DND-41 (cell line): ENCODE results near the gene GPR17.

Experiments used
- EZH2 ChIP-seq: IDR thresholded peaks from 3 replicates; pipeline ENCODE4 v1.6.1; 2012; ENCODE audit warnings: borderline replicate concordance, low read depth, mild to moderate bottlenecking, moderate library complexity, low read length, inconsistent platforms; ENCODE audit not compliant: severe bottlenecking
- TF ChIP-seq, protein P1 (sequence below): IDR thresholded peaks from 2 replicates; pipeline ENCODE4 v1.5.1; 2012; ENCODE audit warnings: borderline replicate concordance, low read length, moderate library complexity, mild to moderate bottlenecking; ENCODE audit not compliant: poor library complexity, severe bottlenecking; ENCODE audit errors: extremely low read depth

DNA sequence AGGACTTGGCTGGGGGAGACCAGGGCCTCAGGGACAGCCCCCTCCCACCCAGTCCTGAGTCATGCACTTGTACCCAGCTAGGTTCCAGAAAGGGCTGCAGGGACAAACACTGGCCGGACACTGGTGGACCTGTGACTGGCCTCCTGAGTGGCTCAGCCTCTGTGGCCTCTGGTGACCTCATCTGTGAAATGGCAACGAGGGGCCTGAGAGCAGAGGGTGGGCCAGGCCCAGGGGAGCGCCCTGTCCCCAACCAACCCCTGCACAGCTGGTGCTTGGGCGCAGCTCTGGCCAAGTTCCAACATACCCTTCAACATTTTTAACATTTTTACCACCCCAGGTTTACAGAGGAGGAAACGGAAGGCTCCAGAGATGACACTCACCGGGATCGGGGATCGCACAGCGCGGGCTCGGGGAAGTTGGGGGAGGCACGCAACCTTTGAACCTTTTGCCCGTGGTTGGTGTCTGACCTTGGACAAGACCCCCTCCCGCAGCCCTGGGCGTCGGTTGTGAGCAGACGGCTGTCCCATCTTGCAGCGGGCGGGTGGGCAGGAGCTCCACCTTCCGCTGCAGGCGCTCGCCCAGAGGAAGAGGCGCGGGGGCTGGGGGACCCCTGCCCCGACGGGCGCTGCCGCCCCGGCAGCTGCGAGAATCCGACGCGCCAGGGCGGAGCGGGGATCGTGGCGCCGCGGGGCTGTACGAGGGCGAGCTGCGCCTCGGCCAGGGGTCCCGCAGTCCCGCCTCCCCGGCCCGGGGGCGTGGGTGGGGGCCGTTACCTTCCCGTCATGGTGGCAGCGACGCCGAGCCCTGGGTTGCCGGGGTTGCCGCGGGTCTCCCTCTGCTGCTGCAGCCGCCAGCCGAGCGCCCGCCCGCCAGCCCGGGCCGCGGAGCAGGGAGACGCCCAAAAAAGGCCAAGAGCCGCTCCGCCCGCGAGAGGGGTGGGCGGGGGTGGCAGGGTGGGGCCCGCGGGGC lies 28.6 kb downstream of the GPR17 start:
- TF ChIP-seq, protein P1, sequence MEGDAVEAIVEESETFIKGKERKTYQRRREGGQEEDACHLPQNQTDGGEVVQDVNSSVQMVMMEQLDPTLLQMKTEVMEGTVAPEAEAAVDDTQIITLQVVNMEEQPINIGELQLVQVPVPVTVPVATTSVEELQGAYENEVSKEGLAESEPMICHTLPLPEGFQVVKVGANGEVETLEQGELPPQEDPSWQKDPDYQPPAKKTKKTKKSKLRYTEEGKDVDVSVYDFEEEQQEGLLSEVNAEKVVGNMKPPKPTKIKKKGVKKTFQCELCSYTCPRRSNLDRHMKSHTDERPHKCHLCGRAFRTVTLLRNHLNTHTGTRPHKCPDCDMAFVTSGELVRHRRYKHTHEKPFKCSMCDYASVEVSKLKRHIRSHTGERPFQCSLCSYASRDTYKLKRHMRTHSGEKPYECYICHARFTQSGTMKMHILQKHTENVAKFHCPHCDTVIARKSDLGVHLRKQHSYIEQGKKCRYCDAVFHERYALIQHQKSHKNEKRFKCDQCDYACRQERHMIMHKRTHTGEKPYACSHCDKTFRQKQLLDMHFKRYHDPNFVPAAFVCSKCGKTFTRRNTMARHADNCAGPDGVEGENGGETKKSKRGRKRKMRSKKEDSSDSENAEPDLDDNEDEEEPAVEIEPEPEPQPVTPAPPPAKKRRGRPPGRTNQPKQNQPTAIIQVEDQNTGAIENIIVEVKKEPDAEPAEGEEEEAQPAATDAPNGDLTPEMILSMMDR: no peak
- no peak for TF ChIP-seq EZH2
